ENCODE measurements around the gene STMP1.

Gene STMP1

GRCh38 chr7:135718794-135719437 is 56.6 kb downstream of the STMP1 start:
- H3K27me3 ChIP-seq (replicated peaks), result no peaks in the 10 kb centered on the region
- no peaks in the 10 kb centered on the region for H3K36me3 ChIP-seq (replicated peaks)
- H3K4me3 ChIP-seq (ENCODE audit: low read depth, low read length), result no peak overlapping the region
- DNase-seq, result no peak
- TF ChIP-seq CTCF (IDR thresholded peaks at IDR 0.05; ENCODE audit: low read depth, low read length, missing control alignments), result no peak
- in situ Hi-C loops (cut with HindIII; ENCODE audit: low pct_ligation_motif_present, low sequenced_read_pairs), result no loop called here
- no peak overlapping the region for H3K27ac ChIP-seq

- DNase-seq, result no peak
- Histone ChIP-seq H3K27ac (no peak overlapping the region), H3K36me3 (replicated peaks) (no peaks in the 10 kb centered on the region), H3K4me3 (ENCODE audit: low read depth, low read length) (no peak overlapping the region), H3K27me3 (replicated peaks) (no peaks in the 10 kb centered on the region)
- in situ Hi-C loops (cut with HindIII; ENCODE audit: low pct_ligation_motif_present, low sequenced_read_pairs), result no loop called here
- no peak for TF ChIP-seq CTCF (IDR thresholded peaks at IDR 0.05; ENCODE audit: low read depth, low read length, missing control alignments)
These were observed 57.4 kb downstream of the STMP1 start for GRCh38 chr7:135719688-135720087.

GRCh38 chr7:135721198-135721820 is 59.0 kb downstream of the STMP1 start:
- Histone ChIP-seq H3K4me3 (ENCODE audit: low read depth, low read length) (no peak overlapping the region), H3K36me3 (replicated peaks) (no peaks in the 10 kb centered on the region), H3K27me3 (replicated peaks) (no peaks in the 10 kb centered on the region), H3K27ac (no peak overlapping the region)
- in situ Hi-C loops (cut with HindIII; ENCODE audit: low pct_ligation_motif_present, low sequenced_read_pairs), result no loop called here
- DNase-seq, result no peak
- no peak for TF ChIP-seq CTCF (IDR thresholded peaks at IDR 0.05; ENCODE audit: low read depth, low read length, missing control alignments)

GRCh38 chr7:135723411-135723810 is 61.1 kb downstream of the STMP1 start:
- H3K27ac ChIP-seq, result no peak overlapping the region
- DNase-seq, result no peak
- in situ Hi-C loops (cut with HindIII; ENCODE audit: low pct_ligation_motif_present, low sequenced_read_pairs), result no loop called here
- no peaks in the 10 kb centered on the region for H3K36me3 ChIP-seq (replicated peaks)
- H3K27me3 ChIP-seq (replicated peaks), result no peaks in the 10 kb centered on the region
- no peak for TF ChIP-seq CTCF (IDR thresholded peaks at IDR 0.05; ENCODE audit: low read depth, low read length, missing control alignments)
- no peak overlapping the region for H3K4me3 ChIP-seq (ENCODE audit: low read depth, low read length)
